HL-60 (cell line): Measurements from ENCODE around the gene CSKMT.

ENCODE experiments used
- DNase-seq, 2 experiments: peaks; one replicate each; pipeline ENCODE4 v3.0.0-alpha.2; 2010 to 2020; ENCODE audit warnings: low read depth in 1 of 2, low spot score in 1 of 2
- H3K27ac ChIP-seq: fragments of 250-450 bp; sonication (Bioruptor Pico); replicated peaks from 2 replicates; pipeline ENCODE4 v1.5.1; 2020; ENCODE audit warnings: mild to moderate bottlenecking, moderate library complexity
- H3K27me3 ChIP-seq: fragments of 250-450 bp; sonication (Bioruptor Pico); 2 replicates; pipeline ENCODE4 v1.5.1; 2021; ENCODE audit warnings: mild to moderate bottlenecking, moderate library complexity; ENCODE audit not compliant: insufficient read depth, poor library complexity, severe bottlenecking
- H3K4me3 ChIP-seq: replicated peaks from 2 replicates; pipeline ENCODE4 v1.5.1; 2011; ENCODE audit warnings: mild to moderate bottlenecking, control low read depth, low read length; ENCODE audit not compliant: insufficient read depth
- CTCF ChIP-seq: IDR thresholded peaks from one replicate; pipeline ENCODE4 v1.5.1; 2011; ENCODE audit warnings: low read length, control low read depth, inconsistent platforms; ENCODE audit not compliant: insufficient read depth
- GABPA ChIP-seq: IDR thresholded peaks from 2 replicates; pipeline ENCODE4 v1.6.1; 2012; ENCODE audit warnings: low read depth
- POLR2AphosphoS5 ChIP-seq: IDR thresholded peaks from 2 replicates; pipeline ENCODE4 v1.6.1; 2012; ENCODE audit warnings: low read depth
- REST ChIP-seq: IDR thresholded peaks from 2 replicates; pipeline ENCODE4 v1.6.1; 2012; ENCODE audit warnings: low read depth; ENCODE audit not compliant: insufficient replicate concordance
- SPI1 ChIP-seq: IDR thresholded peaks from 2 replicates; pipeline ENCODE4 v1.6.1; 2012; ENCODE audit warnings: low read depth, mild to moderate bottlenecking, borderline replicate concordance

The CSKMT gene

DNA sequence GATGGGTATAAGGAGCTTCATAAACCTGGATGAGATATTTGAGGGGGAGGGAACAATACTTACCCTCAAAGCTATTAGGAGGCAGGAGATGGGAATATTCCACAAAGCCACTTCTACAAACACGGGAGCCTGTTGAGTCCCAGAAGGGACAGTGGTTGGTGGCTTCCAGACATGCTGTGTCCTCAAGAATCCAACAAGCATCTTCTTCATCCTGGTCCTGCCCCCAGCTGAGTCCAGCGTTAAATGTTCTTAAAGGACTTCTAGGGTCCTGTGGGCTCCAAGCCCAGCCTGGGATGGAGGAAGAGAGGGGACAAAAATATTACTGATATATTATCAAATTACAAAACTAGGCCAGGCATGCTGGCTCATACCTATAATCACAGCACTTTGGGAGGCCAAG lies 2.3 kb downstream of the CSKMT start:
- H3K4me3 ChIP-seq, result no peak overlapping the region
- DNase-seq, result no peak
- TF ChIP-seq SPI1, result no peak
- TF ChIP-seq REST, result no peak
- no peak; the same call in 1 of the 2 replicates for TF ChIP-seq POLR2AphosphoS5
- no peak for TF ChIP-seq GABPA
- no peak for TF ChIP-seq CTCF
- H3K27me3 ChIP-seq, result no peaks in the 10 kb centered on the region
- H3K27ac ChIP-seq, result no peak overlapping the region; the same call in 1 of the 2 replicates

DNA sequence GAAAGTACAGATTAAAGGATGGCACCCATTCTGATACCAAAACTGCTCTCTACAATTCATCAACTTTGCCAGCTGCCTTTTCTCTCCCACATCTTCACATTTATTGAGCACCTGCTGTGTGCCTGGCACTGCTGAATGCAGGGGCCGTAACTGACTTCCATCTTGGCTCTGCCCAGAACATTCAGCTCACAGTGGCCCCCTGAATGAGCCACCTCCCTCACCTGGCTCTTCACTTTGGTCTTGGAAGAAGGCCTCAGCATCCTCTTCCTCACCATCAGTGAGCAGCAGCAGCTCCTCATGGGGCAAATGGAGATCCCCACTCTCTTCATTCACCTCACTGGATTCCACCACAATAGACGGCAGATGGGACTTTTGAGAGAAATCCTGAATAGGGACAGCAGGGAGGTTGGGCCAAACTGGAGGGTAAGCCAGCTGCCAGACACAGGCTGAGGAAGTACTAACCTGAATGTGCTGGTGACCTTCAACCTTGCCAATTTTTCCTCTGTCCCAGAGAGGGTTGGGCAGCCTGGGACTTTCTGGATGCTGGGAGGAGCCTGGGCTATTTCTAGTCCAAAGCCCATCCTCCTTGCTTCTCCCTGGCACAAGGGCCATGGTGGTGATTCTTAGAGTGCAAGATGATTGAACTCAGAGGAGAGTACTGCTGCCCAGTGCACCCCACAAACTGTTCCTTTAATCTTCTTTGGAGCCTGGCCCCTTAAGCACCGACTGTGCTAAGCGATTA lies 4.5 kb downstream of the CSKMT start:
- Histone ChIP-seq H3K27ac (no peak overlapping the region), H3K27me3 (no peaks in the 10 kb centered on the region), H3K4me3 (no peak overlapping the region)
- TF ChIP-seq CTCF, result no peak
- no peak for DNase-seq

DNA sequence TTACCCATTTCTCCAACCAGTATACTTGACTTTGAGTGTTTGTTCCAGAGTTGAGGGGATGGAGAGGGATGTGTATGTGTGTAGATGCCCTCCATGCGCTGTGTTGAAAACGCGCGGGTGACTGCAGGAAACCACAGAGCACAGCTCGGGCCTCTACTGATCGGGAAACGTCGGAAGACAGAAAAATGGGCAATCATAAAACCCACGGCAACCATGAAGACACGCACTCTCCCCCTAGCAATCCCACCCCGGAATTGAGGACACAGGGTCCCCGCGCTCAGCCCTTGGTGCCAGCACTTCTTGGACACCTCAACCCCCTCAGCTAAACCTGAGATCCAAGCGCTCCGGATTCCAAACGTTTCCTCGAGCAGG lies 6.1 kb downstream of the CSKMT start:
- no peak; the same call in 1 of the 2 replicates for TF ChIP-seq POLR2AphosphoS5
- no peak for TF ChIP-seq CTCF
- TF ChIP-seq GABPA, result no peak
- TF ChIP-seq REST, result no peak
- no peak for TF ChIP-seq SPI1
- no peak for DNase-seq
- peak overlapping the region; percentile 67 for H3K4me3 ChIP-seq
- peak overlapping the region; percentile 97 for H3K27ac ChIP-seq
- H3K27me3 ChIP-seq, result no peaks in the 10 kb centered on the region
